ENCODE measurements around the gene SH3BP2. TPM values are rescaled to one million over a fixed set of nuclear protein-coding genes. Genes with fewer than 3 reads are reported as not detected.

Gene SH3BP2
- total RNA-seq, 1 donor from 2014 or later = 12.5 TPM

GRCh38 chr4:2871466-2871865, 78.6 kb downstream of the SH3BP2 start:
- no peak for DNase-seq (ENCODE audit: low read depth in 2 of 2)

- peak; percentile 30 to 67 for DNase-seq (ENCODE audit: low read depth in 2 of 2)
Measured at GRCh38 chr4:2871911-2872310, 79.0 kb downstream of the SH3BP2 start.

- no peak for DNase-seq (ENCODE audit: low read depth in 2 of 2)
Measured at GRCh38 chr4:2873329-2873728, 80.4 kb downstream of the SH3BP2 start.

GRCh38 chr4:2874861-2875260, 82.0 kb downstream of the SH3BP2 start:
- no peak for DNase-seq (ENCODE audit: low read depth in 2 of 2)

- DNase-seq (ENCODE audit: low read depth in 2 of 2) = no peak
Measured at GRCh38 chr4:2875556-2875955, 82.7 kb downstream of the SH3BP2 start.

GRCh38 chr4:2878346-2878745, 85.5 kb downstream of the SH3BP2 start:
- peak in 1 of 2 donors; percentile 34 for DNase-seq (ENCODE audit: low read depth in 2 of 2)

- DNase-seq (ENCODE audit: low read depth in 2 of 2) = no peak
Measured at GRCh38 chr4:2879026-2879425, 86.1 kb downstream of the SH3BP2 start.

- peak in 1 of 2 donors; percentile 57 for DNase-seq (ENCODE audit: low read depth in 2 of 2)
Measured at GRCh38 chr4:2881431-2881830, 88.5 kb downstream of the SH3BP2 start.

- DNase-seq (ENCODE audit: low read depth in 2 of 2) = no peak
Measured at GRCh38 chr4:2882341-2882740, 89.5 kb downstream of the SH3BP2 start.

- no peak for DNase-seq (ENCODE audit: low read depth in 2 of 2)
Measured at GRCh38 chr4:2886161-2886560, 93.3 kb downstream of the SH3BP2 start.

GRCh38 chr4:2886622-2887021, 93.7 kb downstream of the SH3BP2 start:
- DNase-seq (ENCODE audit: low read depth in 2 of 2) = no peak

GRCh38 chr4:2887343-2887742, 94.5 kb downstream of the SH3BP2 start:
- DNase-seq (ENCODE audit: low read depth in 2 of 2) = no peak

- no peak for DNase-seq (ENCODE audit: low read depth in 2 of 2)
Measured at GRCh38 chr4:2888886-2889285, 96.0 kb downstream of the SH3BP2 start.

Other genes with a start within 250 kb of the SH3BP2 start
- 71.6 and 91.3 TPM in 2 replicates for gene TNIP2, start 36.7 kb upstream of the SH3BP2 start, total RNA-seq
- gene ADD1, start 50.8 kb downstream of the SH3BP2 start, total RNA-seq = 147 and 180 TPM in 2 replicates
- 15.2 and 17.6 TPM in 2 replicates for gene NOP14, start 170.3 kb downstream of the SH3BP2 start, total RNA-seq
- gene GRK4, start 170.5 kb downstream of the SH3BP2 start, total RNA-seq = 2.4 and 3.9 TPM in 2 replicates